OCI-LY1 (cell line): ENCODE data around the gene MS4A12.
"Not testable (repeated sequence)": the region's sequence is repeated elsewhere in the genome, so short reads cannot be mapped to it uniquely, and the experiment has no call there.

Experiments used
- H2AFZ ChIP-seq: fragments of 200-600 bp; sonication (generic), shearing (Covaris generic); 2 replicates; pipeline ENCODE4 v1.6.0; 2014; ENCODE audit warnings: antibody characterized with exemption, mild to moderate bottlenecking, low read length
- H3F3A ChIP-seq: fragments of 200-600 bp; sonication (generic), shearing (Covaris generic); 2 replicates; pipeline ENCODE4 v1.6.0; 2014; ENCODE audit warnings: mild to moderate bottlenecking, antibody characterized with exemption, low read length, moderate library complexity; ENCODE audit not compliant: insufficient read depth
- H3K27ac ChIP-seq: fragments of 200-600 bp; sonication (generic); 2 replicates; pipeline ENCODE4 v1.5.1; 2014; ENCODE audit warnings: low read length, mixed run types, mild to moderate bottlenecking, low read depth; ENCODE audit not compliant: poor library complexity, severe bottlenecking
- H3K27me3 ChIP-seq: fragments of 200-600 bp; sonication (generic); 2 replicates; pipeline ENCODE4 v1.6.0; 2014; ENCODE audit warnings: antibody characterized with exemption, mild to moderate bottlenecking, low read length, moderate library complexity; ENCODE audit not compliant: insufficient read depth
- H3K36me3 ChIP-seq: fragments of 200-600 bp; sonication (generic); 2 replicates; pipeline ENCODE4 v1.6.1; 2014; ENCODE audit warnings: mild to moderate bottlenecking, antibody characterized with exemption, low read length, moderate library complexity, mixed read lengths; ENCODE audit not compliant: insufficient read depth
- H3K4me1 ChIP-seq: fragments of 200-600 bp; sonication (generic); 2 replicates; pipeline ENCODE4 v1.5.1; 2014; ENCODE audit warnings: mild to moderate bottlenecking, low read length, moderate library complexity; ENCODE audit not compliant: insufficient read depth, severe bottlenecking
- H3K4me2 ChIP-seq: fragments of 200-600 bp; sonication (generic), shearing (Covaris generic); 2 replicates; pipeline ENCODE4 v1.6.1; 2014; ENCODE audit warnings: low read length
- H3K4me3 ChIP-seq: fragments of 200-600 bp; sonication (generic); 2 replicates; pipeline ENCODE4 v1.5.1; 2014; ENCODE audit warnings: low read length, low read depth, mild to moderate bottlenecking, mixed read lengths; ENCODE audit not compliant: poor library complexity, severe bottlenecking
- H3K79me2 ChIP-seq: fragments of 200-600 bp; shearing (Covaris generic); 2 replicates; pipeline ENCODE4 v1.6.1; 2016; ENCODE audit warnings: mixed run types, low read length, mixed read lengths; ENCODE audit not compliant: insufficient read depth
- H3K9ac ChIP-seq: fragments of 200-600 bp; sonication (generic), shearing (Covaris generic); 2 replicates; pipeline ENCODE4 v1.6.1; 2014; ENCODE audit warnings: mild to moderate bottlenecking, low read length, mixed read lengths
- H3K9me2 ChIP-seq: fragments of 200-600 bp; sonication (generic), shearing (Covaris generic); 2 replicates; pipeline ENCODE4 v1.6.1; 2014; ENCODE audit warnings: low read depth, mild to moderate bottlenecking, low read length, mixed read lengths
- H3K9me3 ChIP-seq: fragments of 200-600 bp; shearing (Covaris generic); 2 replicates; pipeline ENCODE4 v1.6.1; 2014; ENCODE audit warnings: low read length, mixed read lengths
- H4K20me1 ChIP-seq: fragments of 200-600 bp; sonication (generic), shearing (Covaris generic); 2 replicates; pipeline ENCODE4 v1.6.0; 2016; ENCODE audit warnings: mild to moderate bottlenecking, low read length; ENCODE audit not compliant: insufficient read depth
- CTCF ChIP-seq: fragments of 200-600 bp; sonication (generic), shearing (Covaris generic); IDR thresholded peaks from 2 replicates; pipeline ENCODE4 v1.5.1; 2017; ENCODE audit warnings: mild to moderate bottlenecking, antibody characterized with exemption, low read length, moderate library complexity, mixed read lengths
- EZH2 ChIP-seq: fragments of 200-600 bp; sonication (generic), shearing (Covaris generic); IDR thresholded peaks from 2 replicates; pipeline ENCODE4 v1.8.0; 2017; ENCODE audit warnings: borderline replicate concordance, mixed run types, mild to moderate bottlenecking, antibody characterized with exemption, low read length, moderate library complexity, mixed read lengths

Gene MS4A12

GRCh38 chr11:60530454-60531100 is 38.0 kb downstream of the MS4A12 start:
- H3K4me2 ChIP-seq, result no peak overlapping the region
- TF ChIP-seq CTCF (no peak), EZH2 (no peak)

GRCh38 chr11:60532383-60532782 is 39.8 kb downstream of the MS4A12 start:
- H3K9me2 ChIP-seq, H3K27ac ChIP-seq, H3F3A ChIP-seq, H4K20me1 ChIP-seq, H3K36me3 ChIP-seq, H2AFZ ChIP-seq, H3K4me1 ChIP-seq, H3K27me3 ChIP-seq, H3K4me3 ChIP-seq, H3K9ac ChIP-seq, H3K9me3 ChIP-seq, H3K4me2 ChIP-seq, H3K79me2 ChIP-seq: not testable (repeated sequence)

More at GRCh38 chr11:60530454-60531100, 38.0 kb downstream of the MS4A12 start:
- no peaks in the 10 kb centered on the region for H3K36me3 ChIP-seq
- H3K4me3 ChIP-seq, result no peak overlapping the region
- no peaks in the 10 kb centered on the region for H3K4me1 ChIP-seq
- no peak overlapping the region for H3K9ac ChIP-seq
- H3K9me2 ChIP-seq, result no peaks in the 10 kb centered on the region
- no peaks in the 10 kb centered on the region for H3F3A ChIP-seq
- H3K27ac ChIP-seq, result no peak overlapping the region
- no peaks in the 10 kb centered on the region for H4K20me1 ChIP-seq
- no peaks in the 10 kb centered on the region for H3K79me2 ChIP-seq
- H3K27me3 ChIP-seq, result no peaks in the 10 kb centered on the region
- no peak overlapping the region for H2AFZ ChIP-seq
- no peaks in the 10 kb centered on the region for H3K9me3 ChIP-seq

GRCh38 chr11:60538627-60539026 is 46.0 kb downstream of the MS4A12 start:
- not testable (repeated sequence) for H4K20me1 ChIP-seq, H3K4me1 ChIP-seq, H2AFZ ChIP-seq, H3K4me2 ChIP-seq, H3K27ac ChIP-seq, H3K27me3 ChIP-seq, H3K9me3 ChIP-seq, H3K9me2 ChIP-seq, H3K36me3 ChIP-seq, H3K9ac ChIP-seq, H3F3A ChIP-seq, H3K4me3 ChIP-seq, H3K79me2 ChIP-seq

- Histone ChIP-seq H3K36me3 (no peaks in the 10 kb centered on the region), H3K79me2 (no peaks in the 10 kb centered on the region), H3K4me1 (no peaks in the 10 kb centered on the region), H3K4me2 (no peak overlapping the region), H3K9me2 (no peaks in the 10 kb centered on the region), H3K27me3 (no peaks in the 10 kb centered on the region), H3K9me3 (no peaks in the 10 kb centered on the region), H3K4me3 (no peak overlapping the region), H4K20me1 (no peaks in the 10 kb centered on the region), H3F3A (no peaks in the 10 kb centered on the region), H3K9ac (no peak overlapping the region), H3K27ac (no peak overlapping the region), H2AFZ (no peak overlapping the region)
- no peak for TF ChIP-seq EZH2
- no peak for TF ChIP-seq CTCF
These were observed 51.5 kb downstream of the MS4A12 start for GRCh38 chr11:60544077-60544476.
